Duodenal mucosa (tissue), 2 donors: ENCODE measurements around the gene PRICKLE1.

ENCODE experiments used
- H3K27ac ChIP-seq: one replicate; pipeline ENCODE4 v1.7.0; 2013; ENCODE audit warnings: low read depth, low read length
- H3K27me3 ChIP-seq, 2 donors: one replicate each; pipeline ENCODE4 v1.7.0; 2013; ENCODE audit warnings: low read length in 2 of 2, control low read depth in 1 of 2; ENCODE audit not compliant: insufficient read depth in 2 of 2, control insufficient read depth in 1 of 2
- H3K36me3 ChIP-seq, 2 donors: one replicate each; pipeline ENCODE4 v1.7.0; 2013; ENCODE audit warnings: low read length in 2 of 2, control low read depth in 1 of 2; ENCODE audit not compliant: insufficient read depth in 2 of 2, control insufficient read depth in 1 of 2
- H3K4me1 ChIP-seq, 2 donors: one replicate each; pipeline ENCODE4 v1.7.0; 2013; ENCODE audit warnings: low read length in 2 of 2, control low read depth in 1 of 2; ENCODE audit not compliant: insufficient read depth in 2 of 2, control insufficient read depth in 1 of 2
- H3K4me3 ChIP-seq, 2 donors: one replicate each; pipeline ENCODE4 v1.7.0; 2013; ENCODE audit warnings: low read length in 2 of 2, low read depth in 1 of 2
- H3K9ac ChIP-seq, 2 donors: one replicate each; pipeline ENCODE4 v1.7.0; 2013; ENCODE audit warnings: low read length in 2 of 2, low read depth in 1 of 2
- H3K9me3 ChIP-seq, 2 donors: one replicate each; pipeline ENCODE4 v1.7.0; 2013; ENCODE audit warnings: low read length in 2 of 2, control low read depth in 1 of 2; ENCODE audit not compliant: control insufficient read depth in 1 of 2

The PRICKLE1 gene

GRCh38 chr12:42421844-42422779, 167.4 kb downstream of the PRICKLE1 start:
- no peaks in the 10 kb centered on the region for H3K36me3 ChIP-seq
- H3K4me3 ChIP-seq, result no peak overlapping the region
- no peaks in the 10 kb centered on the region for H3K27me3 ChIP-seq
- H3K27ac ChIP-seq, result no peak overlapping the region
- no peaks in the 10 kb centered on the region for H3K9me3 ChIP-seq
- no peaks in the 10 kb centered on the region for H3K4me1 ChIP-seq
- no peak overlapping the region for H3K9ac ChIP-seq

DNA sequence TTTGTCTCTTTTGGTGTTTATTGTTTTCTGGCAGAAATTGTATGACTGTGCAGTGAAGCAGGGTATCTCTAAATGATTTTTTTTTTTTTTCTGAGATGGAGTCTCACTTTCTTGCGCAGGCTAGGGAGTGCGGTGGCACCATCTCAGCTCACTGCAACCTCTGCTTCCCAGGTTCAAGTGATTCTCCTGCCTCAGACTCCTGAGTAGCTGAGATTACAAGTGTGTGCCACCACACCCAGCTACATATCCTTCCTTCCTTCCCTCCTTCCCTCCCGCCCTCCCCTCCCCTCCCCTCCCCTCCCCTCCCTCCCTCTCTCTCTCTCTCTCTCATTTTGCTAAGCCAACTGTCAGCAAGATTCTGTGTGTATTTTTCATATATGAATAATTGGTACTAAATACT, 169.2 kb downstream of the PRICKLE1 start:
- Histone ChIP-seq H3K36me3 (no peaks in the 10 kb centered on the region), H3K4me3 (no peak overlapping the region)

GRCh38 chr12:42410340-42410739, 179.2 kb downstream of the PRICKLE1 start:
- Histone ChIP-seq H3K27ac (no peak overlapping the region), H3K4me3 (no peak overlapping the region), H3K9ac (no peak overlapping the region), H3K9me3 (no peaks in the 10 kb centered on the region), H3K27me3 (no peaks in the 10 kb centered on the region), H3K4me1 (no peaks in the 10 kb centered on the region), H3K36me3 (peaks cover 0 to 4% of the 10 kb centered on the region in 2 donors)

More for the DNA sequence above, 169.2 kb downstream of the PRICKLE1 start:
- Histone ChIP-seq H3K27ac (no peak overlapping the region), H3K27me3 (no peaks in the 10 kb centered on the region), H3K4me1 (no peaks in the 10 kb centered on the region), H3K9me3 (no peaks in the 10 kb centered on the region), H3K9ac (no peak overlapping the region)

DNA sequence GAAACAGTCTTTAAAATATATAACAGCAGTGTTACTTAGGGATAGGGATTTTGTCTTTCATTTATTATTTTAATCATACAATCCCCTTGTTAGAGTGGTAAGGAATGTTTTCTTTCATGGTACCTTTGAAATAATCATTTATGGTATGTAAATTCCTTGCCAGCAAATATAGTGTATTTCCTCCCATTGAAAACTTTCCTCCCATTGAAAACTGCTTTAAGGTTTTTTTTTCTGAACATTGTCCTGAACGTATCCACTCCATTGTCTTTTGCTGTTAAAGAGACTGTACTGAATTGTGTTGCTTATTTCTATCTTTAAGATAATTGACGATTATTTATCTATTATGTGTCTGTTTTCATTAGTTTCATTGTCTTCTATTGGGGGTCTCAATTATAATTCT, 180.1 kb downstream of the PRICKLE1 start:
- Histone ChIP-seq H3K9ac (no peak overlapping the region), H3K4me1 (no peaks in the 10 kb centered on the region), H3K9me3 (no peaks in the 10 kb centered on the region), H3K27me3 (no peaks in the 10 kb centered on the region), H3K4me3 (no peak overlapping the region), H3K27ac (no peak overlapping the region), H3K36me3 (peaks cover 0 to 4% of the 10 kb centered on the region in 2 donors)

DNA sequence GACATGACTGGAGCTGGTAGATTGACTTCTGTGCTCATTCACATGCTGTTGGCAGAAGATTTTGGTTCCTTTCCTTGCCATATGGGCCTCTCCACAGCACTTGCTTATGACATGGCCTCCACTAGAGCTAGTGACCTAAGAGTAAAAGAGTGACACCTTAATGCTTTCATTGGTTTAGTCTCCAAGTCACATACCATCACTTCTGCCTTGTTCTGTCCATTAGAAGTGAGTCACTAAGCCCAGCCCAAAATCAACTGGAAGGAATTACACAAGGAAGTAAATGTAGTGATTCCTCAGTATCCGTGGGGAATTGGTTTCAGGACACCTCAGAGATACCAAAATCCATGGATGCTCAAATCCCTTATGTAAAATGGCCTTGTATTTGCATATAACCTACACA, 182.2 kb downstream of the PRICKLE1 start:
- Histone ChIP-seq H3K27me3 (no peaks in the 10 kb centered on the region), H3K4me3 (no peak overlapping the region), H3K4me1 (no peaks in the 10 kb centered on the region), H3K9me3 (no peaks in the 10 kb centered on the region), H3K9ac (no peak overlapping the region), H3K36me3 (peaks cover 0 to 4% of the 10 kb centered on the region in 2 donors), H3K27ac (no peak overlapping the region)
